ENCODE data around the gene TPSB2. TPM values are rescaled to one million over a fixed set of nuclear protein-coding genes. Genes with fewer than 3 reads are reported as not detected.

TPSB2 gene
- total RNA-seq, 1 donor from 2014 or later = not detected

DNA sequence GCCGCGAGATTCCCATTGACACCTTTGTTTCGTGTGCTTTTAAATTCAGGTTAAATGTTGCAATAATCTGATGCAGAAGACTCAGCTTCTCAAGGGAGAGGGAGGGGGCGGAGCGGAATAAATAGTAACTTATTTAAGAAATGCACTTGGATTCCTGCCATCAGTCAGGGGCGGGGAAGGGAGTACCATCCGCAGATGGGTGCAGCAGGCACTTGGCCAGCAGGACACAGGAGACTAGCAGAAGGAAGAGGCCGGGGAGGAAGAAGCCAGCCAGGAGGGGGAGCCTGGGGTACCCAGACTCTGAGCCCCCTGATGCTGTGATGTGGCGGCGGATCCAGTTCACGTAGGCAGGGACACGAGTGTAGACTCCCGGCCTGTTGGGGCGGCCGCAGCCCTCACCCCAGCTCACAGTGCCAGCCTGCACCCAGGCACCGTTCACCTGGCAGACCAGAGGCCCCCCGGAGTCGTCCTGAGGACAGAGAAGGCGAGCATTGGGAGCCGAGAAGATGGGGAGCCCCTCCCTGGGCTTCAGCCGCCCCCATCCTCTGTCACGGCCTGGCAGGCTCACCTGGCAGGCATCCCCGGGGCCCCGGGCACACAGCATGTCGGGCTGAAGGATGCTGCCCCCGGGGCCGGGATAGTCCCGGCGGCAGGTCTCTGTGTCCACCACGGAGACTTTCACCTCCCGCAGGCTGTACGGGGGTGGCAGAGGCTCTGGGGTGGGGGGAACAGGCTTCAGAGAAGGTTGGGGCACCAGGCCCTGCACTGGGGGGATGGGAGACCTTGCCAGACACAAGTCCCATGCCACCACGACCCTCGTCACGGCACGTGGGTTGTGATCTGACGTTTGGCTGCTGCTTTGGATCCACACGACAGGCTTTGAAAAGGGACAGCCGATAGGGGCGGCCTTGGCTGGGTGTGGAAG is 8.1 kb downstream of the TPSB2 start:
- H3K4me1 Mint-ChIP-seq = no peaks in the 10 kb centered on the region
- H3K27ac Mint-ChIP-seq = no peak overlapping the region
- ChIA-PET CTCF (no interaction called here), POLR2A (no interaction called here)
- peaks cover 1% of the 10 kb centered on the region for H3K27me3 Mint-ChIP-seq
- H3K36me3 Mint-ChIP-seq (ENCODE audit: low read depth) = no peaks in the 10 kb centered on the region
- intact Hi-C loops (cut with micrococcal nuclease) = no loop called here
- no peaks in the 10 kb centered on the region for H3K9me3 Mint-ChIP-seq
- no peak overlapping the region for H3K4me3 Mint-ChIP-seq
- TF ChIP-seq, protein P1, sequence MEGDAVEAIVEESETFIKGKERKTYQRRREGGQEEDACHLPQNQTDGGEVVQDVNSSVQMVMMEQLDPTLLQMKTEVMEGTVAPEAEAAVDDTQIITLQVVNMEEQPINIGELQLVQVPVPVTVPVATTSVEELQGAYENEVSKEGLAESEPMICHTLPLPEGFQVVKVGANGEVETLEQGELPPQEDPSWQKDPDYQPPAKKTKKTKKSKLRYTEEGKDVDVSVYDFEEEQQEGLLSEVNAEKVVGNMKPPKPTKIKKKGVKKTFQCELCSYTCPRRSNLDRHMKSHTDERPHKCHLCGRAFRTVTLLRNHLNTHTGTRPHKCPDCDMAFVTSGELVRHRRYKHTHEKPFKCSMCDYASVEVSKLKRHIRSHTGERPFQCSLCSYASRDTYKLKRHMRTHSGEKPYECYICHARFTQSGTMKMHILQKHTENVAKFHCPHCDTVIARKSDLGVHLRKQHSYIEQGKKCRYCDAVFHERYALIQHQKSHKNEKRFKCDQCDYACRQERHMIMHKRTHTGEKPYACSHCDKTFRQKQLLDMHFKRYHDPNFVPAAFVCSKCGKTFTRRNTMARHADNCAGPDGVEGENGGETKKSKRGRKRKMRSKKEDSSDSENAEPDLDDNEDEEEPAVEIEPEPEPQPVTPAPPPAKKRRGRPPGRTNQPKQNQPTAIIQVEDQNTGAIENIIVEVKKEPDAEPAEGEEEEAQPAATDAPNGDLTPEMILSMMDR (IDR thresholded peaks at IDR 0.05) = no peak
- DNase-seq (no peak), ATAC-seq (ENCODE audit: low read depth) (no peak)

- DNase-seq (no peak), ATAC-seq (ENCODE audit: low read depth) (no peak)
- H3K27ac Mint-ChIP-seq = no peak overlapping the region
- H3K9me3 Mint-ChIP-seq = no peaks in the 10 kb centered on the region
- CTCF ChIA-PET = no interaction called here
- TF ChIP-seq, protein P1 (IDR thresholded peaks at IDR 0.05) = no peak
- intact Hi-C loops (cut with micrococcal nuclease) = no loop called here
- peaks cover 1% of the 10 kb centered on the region for H3K27me3 Mint-ChIP-seq
- H3K4me1 Mint-ChIP-seq = no peaks in the 10 kb centered on the region
- POLR2A ChIA-PET = no interaction called here
- H3K36me3 Mint-ChIP-seq (ENCODE audit: low read depth) = no peaks in the 10 kb centered on the region
- H3K4me3 Mint-ChIP-seq = no peak overlapping the region
Observed at GRCh38 chr16:1220841-1221627, 8.9 kb downstream of the TPSB2 start.

DNA sequence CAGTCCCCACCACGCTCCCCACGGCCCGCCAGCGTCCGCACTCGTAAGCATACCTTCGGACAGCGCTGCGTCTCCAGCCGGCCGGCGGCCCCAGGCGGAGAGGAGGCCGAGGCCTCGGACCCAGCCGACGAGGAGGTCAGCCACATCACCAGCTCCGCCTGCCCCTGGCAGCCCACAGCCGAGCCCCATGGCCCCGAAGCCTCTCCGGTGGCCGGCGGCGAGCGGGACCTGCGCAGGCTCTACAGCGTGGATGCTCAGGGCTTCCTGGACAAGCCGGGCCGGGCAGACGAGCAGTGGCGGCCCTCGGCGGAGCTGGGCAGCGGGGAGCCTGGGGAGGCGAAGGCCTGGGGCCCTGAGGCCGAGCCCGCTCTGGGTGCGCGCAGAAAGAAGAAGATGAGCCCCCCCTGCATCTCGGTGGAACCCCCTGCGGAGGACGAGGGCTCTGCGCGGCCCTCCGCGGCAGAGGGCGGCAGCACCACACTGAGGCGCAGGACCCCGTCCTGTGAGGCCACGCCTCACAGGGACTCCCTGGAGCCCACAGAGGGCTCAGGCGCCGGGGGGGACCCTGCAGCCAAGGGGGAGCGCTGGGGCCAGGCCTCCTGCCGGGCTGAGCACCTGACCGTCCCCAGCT is 9.8 kb downstream of the TPSB2 start:
- H3K36me3 Mint-ChIP-seq (ENCODE audit: low read depth) = no peaks in the 10 kb centered on the region
- H3K9me3 Mint-ChIP-seq = no peaks in the 10 kb centered on the region
- intact Hi-C loops (cut with micrococcal nuclease) = no loop called here
- CTCF ChIA-PET = no interaction called here
- ATAC-seq (ENCODE audit: low read depth) (no peak), DNase-seq (no peak)
- POLR2A ChIA-PET = no interaction called here
- H3K4me3 Mint-ChIP-seq = no peak overlapping the region
- no peaks in the 10 kb centered on the region for H3K4me1 Mint-ChIP-seq
- peaks cover 1% of the 10 kb centered on the region for H3K27me3 Mint-ChIP-seq
- TF ChIP-seq, protein P1 (IDR thresholded peaks at IDR 0.05) = no peak
- H3K27ac Mint-ChIP-seq = no peak overlapping the region

DNA sequence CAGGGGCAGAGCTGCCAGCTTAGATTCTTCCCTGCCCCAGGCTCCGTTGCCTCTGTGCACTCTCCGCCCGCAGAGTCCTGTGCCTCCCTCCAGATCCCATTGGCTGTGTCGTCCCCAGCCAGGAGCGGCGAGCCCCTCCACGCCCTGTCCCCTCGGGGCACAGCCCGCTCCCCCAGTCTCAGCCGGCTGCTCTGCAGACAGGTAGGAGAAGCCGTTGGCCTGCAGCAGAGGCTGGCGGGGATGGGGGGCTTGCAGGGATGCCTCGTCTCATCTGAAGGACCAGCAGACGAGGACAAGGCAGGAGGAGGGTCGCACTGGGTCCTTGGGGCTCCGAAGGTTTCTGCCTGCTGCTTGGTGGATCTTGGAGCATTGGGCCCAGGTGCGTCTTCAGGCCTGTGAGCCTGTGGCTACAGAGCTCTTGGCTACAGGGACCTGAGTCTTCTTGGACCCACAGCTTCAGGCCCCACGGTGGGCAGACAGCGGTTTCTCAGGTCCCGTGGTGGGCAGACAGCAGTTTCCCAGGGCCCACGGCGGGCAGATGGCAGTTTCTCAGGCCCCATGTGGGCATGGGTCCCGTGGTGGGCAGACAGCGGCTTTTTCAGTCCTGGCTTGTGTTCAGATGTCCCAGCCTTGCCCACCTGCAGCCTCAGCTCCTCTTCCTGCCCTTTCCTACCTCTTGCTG is 10.9 kb downstream of the TPSB2 start:
- POLR2A ChIA-PET = no interaction called here
- DNase-seq = no peak
- H3K27me3 Mint-ChIP-seq = peaks cover 1% of the 10 kb centered on the region
- H3K4me1 Mint-ChIP-seq = no peaks in the 10 kb centered on the region
- H3K4me3 Mint-ChIP-seq = no peak overlapping the region
- TF ChIP-seq, protein P1 (IDR thresholded peaks at IDR 0.05) = no peak
- no peaks in the 10 kb centered on the region for H3K9me3 Mint-ChIP-seq
- intact Hi-C loops (cut with micrococcal nuclease) = no loop called here
- H3K36me3 Mint-ChIP-seq (ENCODE audit: low read depth) = no peaks in the 10 kb centered on the region
- CTCF ChIA-PET = no interaction called here
- ATAC-seq (ENCODE audit: low read depth) = no peak
- H3K27ac Mint-ChIP-seq = no peak overlapping the region

Data from activated B cell treated with CpG ODN at 0.5 μM for 24 hours (primary cell).